Right lobe of liver (tissue), 6 donors: ENCODE measurements around the gene LPAR1. TPM values are rescaled to one million over a fixed set of nuclear protein-coding genes. Genes with fewer than 3 reads are reported as not detected.

Source experiments
- ATAC-seq, 4 donors: fragments of 200-7000 bp; cut with Tn5 transposase; one replicate each; pipeline ENCODE4 v1.9.1; 2020; ENCODE audit warnings: mild to moderate bottlenecking in 4 of 4, moderate library complexity in 4 of 4
- DNase-seq, 3 donors: peaks; one replicate each; pipeline ENCODE4 v3.0.0-alpha.2; 2020
- H3K27ac ChIP-seq, 3 donors: fragments of 200-600 bp; one replicate each; pipeline ENCODE4 v1.8.0; 2022
- H3K27me3 ChIP-seq, 2 donors: fragments of 200-600 bp; one replicate each; pipeline ENCODE4 v1.8.0; 2022
- H3K36me3 ChIP-seq, 4 donors: fragments of 200-600 bp; sonication (generic) in 1 of 4; one replicate each; pipeline versions ENCODE4 v1.5.1 to v1.8.0; 2017 to 2022; ENCODE audit warnings: control low read depth in 1 of 4
- H3K4me1 ChIP-seq, 4 donors: fragments of 200-600 bp; sonication (generic) in 1 of 4; one replicate each; pipeline versions ENCODE4 v1.5.1 to v1.8.0; 2017 to 2022; ENCODE audit warnings: control low read depth in 1 of 4
- H3K4me3 ChIP-seq, 3 donors: fragments of 200-600 bp; one replicate each; pipeline ENCODE4 v1.8.0; 2022
- H3K9me3 ChIP-seq, 4 donors: fragments of 200-600 bp; sonication (generic) in 1 of 4; one replicate each; pipeline versions ENCODE4 v1.5.1 to v1.8.0; 2017 to 2022; ENCODE audit warnings: control low read depth in 1 of 4
- POLR2A ChIP-seq: fragments of 450-650 bp; IDR thresholded peaks from one replicate; pipeline ENCODE4 v1.6.1; 2017; ENCODE audit warnings: antibody characterized with exemption, mild to moderate bottlenecking
- WGBS: methylation state at CpG from one replicate; pipeline ENCODE4 v1.1.6; 2018; ENCODE audit warnings: low coverage, low lambda C conversion rate; ENCODE audit not compliant: insufficient coverage; ENCODE audit errors: missing lambda C conversion rate; 5-methylcytosine and 5-hydroxymethylcytosine counted together
- intact Hi-C, 2 donors: fragments of 100-400 bp; cut with DNase I; formaldehyde crosslinking; loops; one replicate each; pipeline versions ENCODE4 v1.11.2 to v1.14.1; 2022
- total RNA-seq, 6 experiments: library from RNA; depleted of rRNA in 2 of 6; stranded (reverse); fragments of >200 nt in 2 of 6; fragmentation: NEBNext Ultra II Directional in 3 of 6; extraction: Animal tissue kit (Norgen Biotek cat#: 25700) in 3 of 6; gene quantifications; one replicate each; pipeline versions ENCODE4 v1.1.0 to v1.2.4, GENCODE V29; 2016 to 2023
- TF ChIP-seq, protein P1 (sequence below), 4 donors: fragments of 200-600 bp in 3 of 4; fragments of 450-650 bp in 1 of 4; IDR thresholded peaks; one replicate each; pipeline versions ENCODE4 v1.5.1 to v1.8.0; 2016 to 2022; ENCODE audit warnings: antibody characterized with exemption in 4 of 4, mild to moderate bottlenecking in 2 of 4
- donor health status: DM: no; HTN: yes; CAD: no.
- donor health status: DM: no; HTN: no; CAD: no.
- donor health status: DM: no; HTN: no; CAD: no.
- donor health status: DM: no; HTN: yes; CAD: no.
- donor health status: DM: no; HTN: yes; CAD: no.

The LPAR1 gene
- total RNA-seq, 6 experiments from 2014 or later, result 0.66 to 1.6 (median 1.2) TPM

GRCh38 chr9:110877374-110877773 lies 160.9 kb downstream of the LPAR1 start:
- TF ChIP-seq, protein P1, sequence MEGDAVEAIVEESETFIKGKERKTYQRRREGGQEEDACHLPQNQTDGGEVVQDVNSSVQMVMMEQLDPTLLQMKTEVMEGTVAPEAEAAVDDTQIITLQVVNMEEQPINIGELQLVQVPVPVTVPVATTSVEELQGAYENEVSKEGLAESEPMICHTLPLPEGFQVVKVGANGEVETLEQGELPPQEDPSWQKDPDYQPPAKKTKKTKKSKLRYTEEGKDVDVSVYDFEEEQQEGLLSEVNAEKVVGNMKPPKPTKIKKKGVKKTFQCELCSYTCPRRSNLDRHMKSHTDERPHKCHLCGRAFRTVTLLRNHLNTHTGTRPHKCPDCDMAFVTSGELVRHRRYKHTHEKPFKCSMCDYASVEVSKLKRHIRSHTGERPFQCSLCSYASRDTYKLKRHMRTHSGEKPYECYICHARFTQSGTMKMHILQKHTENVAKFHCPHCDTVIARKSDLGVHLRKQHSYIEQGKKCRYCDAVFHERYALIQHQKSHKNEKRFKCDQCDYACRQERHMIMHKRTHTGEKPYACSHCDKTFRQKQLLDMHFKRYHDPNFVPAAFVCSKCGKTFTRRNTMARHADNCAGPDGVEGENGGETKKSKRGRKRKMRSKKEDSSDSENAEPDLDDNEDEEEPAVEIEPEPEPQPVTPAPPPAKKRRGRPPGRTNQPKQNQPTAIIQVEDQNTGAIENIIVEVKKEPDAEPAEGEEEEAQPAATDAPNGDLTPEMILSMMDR (IDR thresholded peaks at IDR 0.05), result no peak
- no peak for TF ChIP-seq POLR2A
- no peak for DNase-seq
- ATAC-seq, result no peak
- Histone ChIP-seq H3K27ac (no peak overlapping the region), H3K36me3 (no peaks in the 10 kb centered on the region), H3K4me3 (no peak overlapping the region), H3K27me3 (no peaks in the 10 kb centered on the region), H3K9me3 (no peaks in the 10 kb centered on the region), H3K4me1 (no peaks in the 10 kb centered on the region)
- intact Hi-C loops, result no loop called here

GRCh38 chr9:110876929-110877328 lies 161.3 kb downstream of the LPAR1 start:
- no peak for ATAC-seq
- DNase-seq, result no peak
- Histone ChIP-seq H3K27ac (no peak overlapping the region), H3K4me3 (no peak overlapping the region), H3K4me1 (no peaks in the 10 kb centered on the region), H3K27me3 (no peaks in the 10 kb centered on the region), H3K36me3 (no peaks in the 10 kb centered on the region), H3K9me3 (no peaks in the 10 kb centered on the region)
- intact Hi-C loops, result no loop called here
- TF ChIP-seq, protein P1 (IDR thresholded peaks at IDR 0.05), result no peak
- TF ChIP-seq POLR2A, result no peak
- 75% methylated on average over 2 of the region's 3 CpGs for WGBS

- intact Hi-C loops, result no loop called here
- Histone ChIP-seq H3K36me3 (no peaks in the 10 kb centered on the region), H3K4me3 (no peak overlapping the region), H3K27ac (no peak overlapping the region), H3K4me1 (no peaks in the 10 kb centered on the region), H3K27me3 (no peaks in the 10 kb centered on the region), H3K9me3 (no peaks in the 10 kb centered on the region)
- TF ChIP-seq, protein P1 (IDR thresholded peaks at IDR 0.05), result no peak
- no peak for TF ChIP-seq POLR2A
- 49% methylated on average over 14 of the region's 14 CpGs for WGBS
- DNase-seq (peak in 2 of 3 donors; percentile 35 to 43), ATAC-seq (peak; percentile 42 to 74 (median 64))
Measured at GRCh38 chr9:110874963-110875674, 163.2 kb downstream of the LPAR1 start.

DNA sequence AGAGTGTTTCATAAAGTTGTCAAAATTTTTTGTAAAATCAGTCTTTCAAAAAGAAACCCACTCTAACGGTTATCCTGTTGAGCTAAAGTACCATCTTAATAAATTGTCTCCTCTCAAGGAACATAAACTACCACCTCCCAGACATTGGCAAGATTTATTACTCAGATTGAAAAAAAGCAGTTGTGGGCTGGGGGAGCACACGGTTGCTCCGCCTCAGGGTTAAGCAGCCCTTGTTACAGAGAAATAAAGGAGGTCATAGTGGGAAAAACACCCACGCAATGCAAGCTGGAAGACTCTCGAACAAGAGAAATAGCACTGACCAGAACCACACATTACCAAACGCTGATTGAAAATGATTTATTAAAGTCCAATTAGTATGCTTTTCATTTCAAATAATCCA lies 165.3 kb downstream of the LPAR1 start:
- Histone ChIP-seq H3K27me3 (no peaks in the 10 kb centered on the region), H3K27ac (no peak overlapping the region), H3K4me1 (no peaks in the 10 kb centered on the region), H3K9me3 (no peaks in the 10 kb centered on the region), H3K4me3 (no peak overlapping the region), H3K36me3 (no peaks in the 10 kb centered on the region)
- intact Hi-C loops, result no loop called here
- ATAC-seq (no peak), DNase-seq (no peak)
- TF ChIP-seq POLR2A, result no peak
- TF ChIP-seq, protein P1 (IDR thresholded peaks at IDR 0.05), result no peak
- 49% methylated on average over 6 of the region's 6 CpGs for WGBS
